Measurements from ENCODE around the gene BGN. TPM values are rescaled to one million over a fixed set of nuclear protein-coding genes. Genes with fewer than 3 reads are reported as not detected.

Gene BGN
- total RNA-seq, 1 donor from 2014 or later = 50.0 TPM

DNA sequence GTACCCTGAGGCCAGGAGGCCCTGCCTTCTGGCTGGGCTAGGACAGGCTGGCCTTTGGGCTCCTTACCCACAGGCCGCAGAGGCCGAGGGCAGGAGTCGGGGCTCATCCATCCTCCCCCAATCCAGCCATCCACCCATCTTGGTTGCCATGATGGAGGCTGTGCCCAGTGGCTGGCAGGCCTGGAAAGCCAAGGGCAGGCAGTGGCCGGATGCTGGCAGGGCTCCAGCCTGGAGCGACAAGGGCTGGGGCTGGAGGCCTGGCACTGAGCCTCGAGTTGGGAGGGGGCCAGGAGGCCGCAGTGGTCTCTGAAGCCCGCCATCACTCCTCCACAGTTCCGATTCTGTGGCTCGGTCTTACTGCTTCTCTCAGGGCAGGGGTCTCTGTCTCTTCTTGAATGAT, 8.6 kb upstream of the BGN start:
- no peaks in the 10 kb centered on the region for H3K9me3 ChIP-seq (ENCODE audit: insufficient read depth, low read depth, low read length)
- H2AFZ ChIP-seq (ENCODE audit: low read depth, low read length) = no peak overlapping the region
- H3K36me3 Mint-ChIP-seq (ENCODE audit: low read depth, unreplicated experiment) = no peaks in the 10 kb centered on the region
- H3K4me1 ChIP-seq (ENCODE audit: insufficient read depth, low read length) = peaks cover 14% of the 10 kb centered on the region
- no peaks in the 10 kb centered on the region for H3K4me1 Mint-ChIP-seq (ENCODE audit: low read depth, unreplicated experiment)
- no peak overlapping the region for H3K27ac Mint-ChIP-seq (ENCODE audit: unreplicated experiment)
- H3K4me3 ChIP-seq (ENCODE audit: insufficient read depth, low read depth, low read length) = no peak overlapping the region
- H3K9me3 Mint-ChIP-seq (ENCODE audit: unreplicated experiment) = no peaks in the 10 kb centered on the region
- no peaks in the 10 kb centered on the region for H3K27me3 ChIP-seq (ENCODE audit: insufficient read depth, low read length)
- FAIRE-seq (no peak), DNase-seq (ENCODE audit: low read depth) (no peak)
- no peaks in the 10 kb centered on the region for H3K36me3 ChIP-seq (ENCODE audit: insufficient read depth, low read length)
- no peaks in the 10 kb centered on the region for H3K79me2 ChIP-seq (ENCODE audit: insufficient read depth, low read length)
- TF ChIP-seq EZH2 (IDR thresholded peaks at IDR 0.05; ENCODE audit: insufficient read depth, low read length) = no peak
- TF ChIP-seq, protein P1, sequence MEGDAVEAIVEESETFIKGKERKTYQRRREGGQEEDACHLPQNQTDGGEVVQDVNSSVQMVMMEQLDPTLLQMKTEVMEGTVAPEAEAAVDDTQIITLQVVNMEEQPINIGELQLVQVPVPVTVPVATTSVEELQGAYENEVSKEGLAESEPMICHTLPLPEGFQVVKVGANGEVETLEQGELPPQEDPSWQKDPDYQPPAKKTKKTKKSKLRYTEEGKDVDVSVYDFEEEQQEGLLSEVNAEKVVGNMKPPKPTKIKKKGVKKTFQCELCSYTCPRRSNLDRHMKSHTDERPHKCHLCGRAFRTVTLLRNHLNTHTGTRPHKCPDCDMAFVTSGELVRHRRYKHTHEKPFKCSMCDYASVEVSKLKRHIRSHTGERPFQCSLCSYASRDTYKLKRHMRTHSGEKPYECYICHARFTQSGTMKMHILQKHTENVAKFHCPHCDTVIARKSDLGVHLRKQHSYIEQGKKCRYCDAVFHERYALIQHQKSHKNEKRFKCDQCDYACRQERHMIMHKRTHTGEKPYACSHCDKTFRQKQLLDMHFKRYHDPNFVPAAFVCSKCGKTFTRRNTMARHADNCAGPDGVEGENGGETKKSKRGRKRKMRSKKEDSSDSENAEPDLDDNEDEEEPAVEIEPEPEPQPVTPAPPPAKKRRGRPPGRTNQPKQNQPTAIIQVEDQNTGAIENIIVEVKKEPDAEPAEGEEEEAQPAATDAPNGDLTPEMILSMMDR (IDR thresholded peaks at IDR 0.05; ENCODE audit: insufficient read depth, low read depth, low read length) = no peak
- no peaks in the 10 kb centered on the region for H4K20me1 ChIP-seq (ENCODE audit: insufficient read depth, low read length)
- no peaks in the 10 kb centered on the region for H3K27me3 Mint-ChIP-seq (ENCODE audit: low read depth, unreplicated experiment)
- no peak overlapping the region for H3K4me2 ChIP-seq (ENCODE audit: low read length)
- no peak overlapping the region for H3K27ac ChIP-seq (ENCODE audit: low read depth, low read length)
- no peak overlapping the region for H3K4me3 Mint-ChIP-seq (ENCODE audit: unreplicated experiment)
- no peak overlapping the region for H3K9ac ChIP-seq (ENCODE audit: low read length)

DNA sequence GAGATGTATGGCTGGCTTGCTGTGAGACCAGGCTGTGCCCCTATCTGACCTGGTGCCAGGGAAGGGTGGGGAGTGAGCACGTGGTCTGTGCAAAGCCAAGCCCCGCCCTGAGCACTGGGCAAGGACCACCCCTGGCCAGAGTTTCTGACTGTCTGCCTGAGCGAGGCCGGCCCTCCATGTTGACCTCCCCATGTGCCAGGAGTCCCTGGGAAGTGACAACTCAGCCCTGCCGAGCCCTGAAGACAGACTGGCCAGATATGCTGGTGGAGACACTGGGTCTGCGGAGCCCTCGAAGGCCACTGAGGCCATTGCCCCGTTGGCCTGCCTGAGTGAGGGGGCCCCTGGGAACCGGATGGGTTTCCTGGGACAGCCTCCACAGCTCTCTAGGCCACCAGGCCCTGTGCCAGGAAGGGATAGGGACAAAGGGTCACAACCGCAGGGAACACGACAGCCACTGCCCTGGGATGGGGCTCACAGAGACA, 7.1 kb upstream of the BGN start:
- Histone ChIP-seq H3K4me2 (ENCODE audit: low read length) (peak overlapping the region; percentile 63), H3K4me3 (ENCODE audit: insufficient read depth, low read depth, low read length) (no peak overlapping the region), H3K79me2 (ENCODE audit: insufficient read depth, low read length) (no peaks in the 10 kb centered on the region), H3K4me1 (ENCODE audit: insufficient read depth, low read length) (peaks cover 21% of the 10 kb centered on the region), H4K20me1 (ENCODE audit: insufficient read depth, low read length) (no peaks in the 10 kb centered on the region), H3K9ac (ENCODE audit: low read length) (peak overlapping the region; percentile 55), H3K27me3 (ENCODE audit: insufficient read depth, low read length) (no peaks in the 10 kb centered on the region), H3K27ac (ENCODE audit: low read depth, low read length) (peak overlapping the region; percentile 80), H2AFZ (ENCODE audit: low read depth, low read length) (peak overlapping the region; percentile 56), H3K36me3 (ENCODE audit: insufficient read depth, low read length) (no peaks in the 10 kb centered on the region), H3K9me3 (ENCODE audit: insufficient read depth, low read depth, low read length) (no peaks in the 10 kb centered on the region)
- FAIRE-seq (peak; percentile 78), DNase-seq (ENCODE audit: low read depth) (no peak)
- H3K4me1 Mint-ChIP-seq (ENCODE audit: low read depth, unreplicated experiment) = no peaks in the 10 kb centered on the region
- no peaks in the 10 kb centered on the region for H3K27me3 Mint-ChIP-seq (ENCODE audit: low read depth, unreplicated experiment)
- no peak overlapping the region for H3K27ac Mint-ChIP-seq (ENCODE audit: unreplicated experiment)
- no peak overlapping the region for H3K4me3 Mint-ChIP-seq (ENCODE audit: unreplicated experiment)
- TF ChIP-seq, protein P1 (IDR thresholded peaks at IDR 0.05; ENCODE audit: insufficient read depth, low read depth, low read length) = no peak
- no peak for TF ChIP-seq EZH2 (IDR thresholded peaks at IDR 0.05; ENCODE audit: insufficient read depth, low read length)
- no peaks in the 10 kb centered on the region for H3K9me3 Mint-ChIP-seq (ENCODE audit: unreplicated experiment)
- no peaks in the 10 kb centered on the region for H3K36me3 Mint-ChIP-seq (ENCODE audit: low read depth, unreplicated experiment)

DNA sequence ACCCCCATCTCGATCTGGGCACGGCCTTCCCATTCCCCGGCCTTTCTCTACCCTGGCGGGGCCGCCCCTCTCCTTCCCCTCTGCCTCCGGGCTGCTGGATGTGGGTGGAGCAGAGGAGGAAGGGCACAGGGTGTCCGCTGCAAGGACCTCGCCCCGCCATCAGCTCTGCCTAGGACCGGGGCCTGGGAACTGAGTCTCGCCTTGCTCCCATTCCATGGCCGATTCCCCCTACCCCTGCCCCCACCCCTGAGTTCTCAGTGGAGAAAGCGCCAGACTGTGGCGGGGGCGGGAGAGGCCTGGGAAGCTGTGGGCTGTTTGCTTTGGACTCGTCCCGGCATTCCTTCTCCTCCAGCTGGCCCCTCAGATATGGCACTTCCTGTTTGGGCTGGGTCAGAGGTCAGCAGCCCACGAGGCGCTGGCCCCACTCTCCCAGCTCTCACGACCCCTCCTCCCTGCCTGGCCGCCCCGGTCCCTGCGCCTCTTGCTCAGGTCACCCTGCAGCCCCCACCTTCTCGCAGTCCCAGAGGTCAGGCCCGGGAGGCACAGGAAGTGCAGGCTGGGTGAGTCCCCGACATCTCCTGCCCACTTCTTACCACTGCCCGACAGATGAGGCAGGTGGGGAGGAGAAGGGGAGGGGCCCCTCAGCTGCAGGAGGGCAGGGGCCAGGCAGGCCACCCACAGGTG, 6.4 kb upstream of the BGN start:
- Histone ChIP-seq H4K20me1 (ENCODE audit: insufficient read depth, low read length) (no peaks in the 10 kb centered on the region), H2AFZ (ENCODE audit: low read depth, low read length) (peak overlapping the region; percentile 56), H3K27ac (ENCODE audit: low read depth, low read length) (peak overlapping the region; percentile 80), H3K27me3 (ENCODE audit: insufficient read depth, low read length) (no peaks in the 10 kb centered on the region), H3K4me1 (ENCODE audit: insufficient read depth, low read length) (peaks cover 21% of the 10 kb centered on the region), H3K9ac (ENCODE audit: low read length) (peak overlapping the region; percentile 55), H3K36me3 (ENCODE audit: insufficient read depth, low read length) (no peaks in the 10 kb centered on the region), H3K79me2 (ENCODE audit: insufficient read depth, low read length) (no peaks in the 10 kb centered on the region), H3K9me3 (ENCODE audit: insufficient read depth, low read depth, low read length) (no peaks in the 10 kb centered on the region), H3K4me3 (ENCODE audit: insufficient read depth, low read depth, low read length) (no peak overlapping the region), H3K4me2 (ENCODE audit: low read length) (peak overlapping the region; percentile 63)
- DNase-seq (ENCODE audit: low read depth) = peak; percentile 55
- H3K27me3 Mint-ChIP-seq (ENCODE audit: low read depth, unreplicated experiment) = no peaks in the 10 kb centered on the region
- no peak for FAIRE-seq
- H3K4me1 Mint-ChIP-seq (ENCODE audit: low read depth, unreplicated experiment) = peaks cover 2% of the 10 kb centered on the region
- H3K9me3 Mint-ChIP-seq (ENCODE audit: unreplicated experiment) = no peaks in the 10 kb centered on the region
- TF ChIP-seq, protein P1 (IDR thresholded peaks at IDR 0.05; ENCODE audit: insufficient read depth, low read depth, low read length) = no peak
- TF ChIP-seq EZH2 (IDR thresholded peaks at IDR 0.05; ENCODE audit: insufficient read depth, low read length) = no peak
- no peaks in the 10 kb centered on the region for H3K36me3 Mint-ChIP-seq (ENCODE audit: low read depth, unreplicated experiment)
- no peak overlapping the region for H3K4me3 Mint-ChIP-seq (ENCODE audit: unreplicated experiment)
- H3K27ac Mint-ChIP-seq (ENCODE audit: unreplicated experiment) = no peak overlapping the region

All from astrocyte (in vitro differentiated cells and primary cell).